Left lung (tissue), 10 donors: ENCODE data around the gene CLEC7A. TPM values are rescaled to one million over a fixed set of nuclear protein-coding genes. Genes with fewer than 3 reads are reported as not detected.
A peak's percentile ranks its signal among the peaks of the same experiment; 100 is the strongest.

Experiments
- ATAC-seq: fragments of 200-7000 bp; cut with Tn5 transposase; one replicate; pipeline ENCODE4 v1.9.1; 2020; ENCODE audit warnings: moderate library complexity
- DNase-seq, 4 donors: peaks; one replicate each; pipeline ENCODE4 v3.0.0-alpha.2; 2013 to 2020
- H3K27ac ChIP-seq, 2 donors: fragments of 200-600 bp; sonication (generic) in 1 of 2; one replicate each; pipeline versions ENCODE4 v1.5.0 to v1.8.0; 2020 to 2021
- H3K27me3 ChIP-seq, 2 donors: fragments of 200-600 bp; sonication (generic) in 1 of 2; one replicate each; pipeline versions ENCODE4 v1.5.0 to v1.8.0; 2020 to 2021
- H3K36me3 ChIP-seq, 2 donors: fragments of 200-600 bp; sonication (generic) in 1 of 2; one replicate each; pipeline versions ENCODE4 v1.5.0 to v1.8.0; 2020 to 2021
- H3K4me1 ChIP-seq, 2 donors: fragments of 200-600 bp; one replicate each; pipeline ENCODE4 v1.8.0; 2021
- H3K4me3 ChIP-seq, 2 donors: fragments of 200-600 bp; sonication (generic) in 1 of 2; one replicate each; pipeline versions ENCODE4 v1.5.0 to v1.8.0; 2020 to 2021; ENCODE audit warnings: mild to moderate bottlenecking in 1 of 2
- H3K9me3 ChIP-seq, 2 donors: fragments of 200-600 bp; sonication (generic) in 1 of 2; one replicate each; pipeline versions ENCODE4 v1.5.0 to v1.8.0; 2020 to 2021
- CTCF ChIP-seq, 2 donors: fragments of 200-600 bp; sonication (generic) in 1 of 2; IDR thresholded peaks; one replicate each; pipeline versions ENCODE4 v1.5.0 to v1.8.0; 2021; ENCODE audit warnings: antibody characterized with exemption in 2 of 2
- intact Hi-C, 2 donors: fragments of 100-400 bp; cut with DNase I; formaldehyde crosslinking; loops; one replicate each; pipeline versions ENCODE4 v1.11.2 to v1.14.2; 2022
- polyA plus RNA-seq, 6 donors: library from polyadenylated mRNA; unstranded; fragments of 120-200 nt; gene quantifications; one replicate each; pipeline ENCODE4 v1.2.1, GENCODE V29; 2013; ENCODE audit not compliant: insufficient read length in 6 of 6
- total RNA-seq, 2 donors: library from RNA; stranded (reverse); fragmentation: NEBNext Ultra II Directional; extraction: Animal tissue kit (Norgen Biotek cat#: 25700); gene quantifications; one replicate each; pipeline ENCODE4 v1.2.1, GENCODE V29; 2021
- donor health status: DM: no; HTN: yes; CAD: no.
- donor health status: DM: no; HTN: no; CAD: no.

CLEC7A gene
- total and polyA plus RNA-seq, 8 donors: 3.3 to 75.7 (median 3.9) TPM

- Histone ChIP-seq H3K4me3 (no peak overlapping the region), H3K27ac (no peak overlapping the region), H3K36me3 (peaks cover 0 to 5% of the 10 kb centered on the region in 2 donors), H3K4me1 (peaks cover 0 to 7% of the 10 kb centered on the region in 2 donors), H3K27me3 (no peaks in the 10 kb centered on the region), H3K9me3 (no peaks in the 10 kb centered on the region)
- no peak for TF ChIP-seq CTCF (IDR thresholded peaks at IDR 0.05)
- ATAC-seq: no peak
- DNase-seq: no peak
- intact Hi-C loops: no loop called here
These were observed 54.5 kb downstream of the CLEC7A start for GRCh38 chr12:10075451-10075850.

- H3K36me3 ChIP-seq: no peaks in the 10 kb centered on the region
- no peaks in the 10 kb centered on the region for H3K9me3 ChIP-seq
- H3K4me3 ChIP-seq: no peak overlapping the region
- H3K4me1 ChIP-seq: peaks cover 0 to 17% of the 10 kb centered on the region in 2 donors
- DNase-seq (no peak), ATAC-seq (no peak)
- H3K27ac ChIP-seq: no peak overlapping the region
- no peak for TF ChIP-seq CTCF (IDR thresholded peaks at IDR 0.05)
- H3K27me3 ChIP-seq: no peaks in the 10 kb centered on the region
- intact Hi-C loops: no loop called here
These were observed 56.7 kb downstream of the CLEC7A start for GRCh38 chr12:10073261-10073660.

GRCh38 chr12:10072131-10072530 is 57.9 kb downstream of the CLEC7A start:
- intact Hi-C loops: no loop called here
- DNase-seq (no peak), ATAC-seq (no peak)
- no peak overlapping the region for H3K4me3 ChIP-seq
- H3K27ac ChIP-seq: no peak overlapping the region
- no peaks in the 10 kb centered on the region for H3K9me3 ChIP-seq
- no peaks in the 10 kb centered on the region for H3K36me3 ChIP-seq
- H3K4me1 ChIP-seq: peaks cover 0 to 28% of the 10 kb centered on the region in 2 donors
- no peak for TF ChIP-seq CTCF (IDR thresholded peaks at IDR 0.05)
- no peaks in the 10 kb centered on the region for H3K27me3 ChIP-seq

- Histone ChIP-seq H3K36me3 (no peaks in the 10 kb centered on the region), H3K9me3 (no peaks in the 10 kb centered on the region), H3K27me3 (no peaks in the 10 kb centered on the region), H3K4me1 (peaks cover 0 to 39% of the 10 kb centered on the region in 2 donors), H3K27ac (peak overlapping the region in 1 of 2 donors; percentile 89), H3K4me3 (no peak overlapping the region)
- DNase-seq (no peak), ATAC-seq (no peak)
- TF ChIP-seq CTCF (IDR thresholded peaks at IDR 0.05): no peak
- intact Hi-C loops: no loop called here
These were observed 59.6 kb downstream of the CLEC7A start for GRCh38 chr12:10070380-10070779.

GRCh38 chr12:10069976-10070375 is 60.0 kb downstream of the CLEC7A start:
- intact Hi-C loops: no loop called here
- Histone ChIP-seq H3K4me3 (no peak overlapping the region), H3K27me3 (no peaks in the 10 kb centered on the region), H3K27ac (peak overlapping the region; percentile 76 to 89), H3K4me1 (peaks cover 0 to 43% of the 10 kb centered on the region in 2 donors), H3K9me3 (no peaks in the 10 kb centered on the region), H3K36me3 (no peaks in the 10 kb centered on the region)
- TF ChIP-seq CTCF (IDR thresholded peaks at IDR 0.05): no peak
- ATAC-seq: no peak
- DNase-seq: no peak
